AG20443 (cell line): ENCODE data around the gene SARDH.

ENCODE experiments used
- DNase-seq: peaks from one replicate; pipeline ENCODE4 v3.0.0; 2012; ENCODE audit warnings: low spot score, mixed read lengths

The SARDH gene

DNA sequence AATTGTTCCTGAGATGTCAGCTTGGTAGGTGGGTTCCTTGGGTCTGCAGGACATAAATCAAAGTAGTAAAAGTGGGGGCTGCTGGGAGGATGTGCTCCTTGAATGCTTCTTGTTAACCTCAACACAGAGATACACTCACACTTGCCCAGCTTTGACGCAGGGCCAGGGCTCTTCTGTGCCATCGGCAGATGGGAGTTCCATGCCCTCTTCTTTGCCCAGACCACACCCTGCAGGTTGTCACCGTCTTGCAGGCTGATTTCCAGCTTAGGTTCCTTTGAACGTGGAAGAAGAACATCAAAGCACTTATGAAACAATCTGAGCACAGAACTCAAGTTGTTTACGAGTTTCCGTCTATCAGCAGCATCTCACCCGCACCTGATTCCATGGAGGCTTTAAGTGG lies 91.0 kb downstream of the SARDH start:
- no peak for DNase-seq

DNA sequence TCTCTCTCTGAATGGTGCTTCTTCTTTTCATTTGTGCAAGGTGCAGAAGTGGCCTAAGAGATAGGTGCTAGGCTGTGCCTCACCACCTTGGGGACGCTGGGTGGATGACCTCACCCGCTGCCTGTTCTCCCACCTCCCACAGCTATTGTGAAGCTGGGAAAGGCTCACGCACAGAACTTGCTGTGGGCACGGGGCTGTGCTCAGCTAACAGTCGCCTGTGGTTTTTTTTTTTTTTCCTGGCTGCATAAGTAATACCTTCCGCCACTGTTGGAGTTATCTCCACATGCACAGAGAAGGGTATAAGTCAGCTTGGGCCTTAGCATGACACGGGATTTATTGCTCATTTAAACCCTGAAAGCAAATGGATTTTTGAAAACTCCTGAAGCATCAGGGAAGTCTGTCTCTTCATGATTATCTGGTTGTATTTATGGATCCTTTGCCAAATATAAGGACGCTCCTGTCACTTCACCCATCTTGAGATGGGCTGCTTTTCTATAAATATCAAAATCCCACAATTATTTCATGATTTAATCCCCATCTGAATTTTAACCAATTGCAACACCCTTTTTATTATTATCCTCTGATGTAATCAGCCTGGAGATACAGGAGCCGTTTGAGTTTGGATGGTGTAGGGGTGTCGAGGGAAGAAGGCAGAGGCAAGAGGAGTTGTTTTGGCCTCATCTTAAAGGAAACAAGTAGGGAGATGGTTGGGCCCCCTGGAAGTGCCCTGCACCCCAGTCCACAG lies 93.0 kb downstream of the SARDH start:
- DNase-seq, result no peak

DNA sequence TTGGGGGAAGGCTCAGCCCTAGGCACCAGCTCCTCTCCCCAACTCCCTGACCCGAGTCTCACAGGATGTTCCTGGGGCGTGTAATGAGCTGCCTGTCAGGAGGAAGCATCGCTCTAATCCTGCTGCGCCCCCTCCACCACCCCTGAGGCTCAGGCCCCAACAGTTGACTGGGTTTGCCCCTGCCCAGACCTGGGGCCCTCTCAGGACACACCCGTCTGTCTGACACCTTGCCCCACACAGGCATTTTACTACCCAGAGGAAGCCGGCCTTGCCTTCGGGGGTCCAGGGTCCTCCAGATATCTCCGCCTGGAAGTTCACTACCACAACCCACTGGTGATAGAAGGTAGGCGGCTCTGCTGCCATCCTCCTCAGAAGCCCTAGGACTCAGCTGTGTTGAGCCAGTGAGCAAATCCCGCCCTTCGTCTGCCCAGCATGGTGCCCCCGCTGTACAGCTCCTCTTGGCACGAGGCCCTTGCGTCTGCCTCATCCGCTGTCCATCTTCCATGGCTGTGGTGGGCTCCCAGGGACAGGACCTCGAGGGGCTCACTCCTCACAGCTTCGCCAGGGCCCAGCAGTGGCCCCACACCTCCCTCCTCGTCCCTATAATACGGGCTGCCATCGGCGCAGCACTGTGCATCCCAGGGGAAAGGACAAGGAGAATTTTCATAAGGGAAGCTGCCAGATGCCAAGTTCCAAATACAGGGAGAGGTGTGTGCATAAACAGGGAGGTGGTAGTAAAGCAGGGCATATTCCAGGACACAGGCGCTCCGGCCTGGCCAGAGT lies 94.0 kb downstream of the SARDH start:
- no peak for DNase-seq

DNA sequence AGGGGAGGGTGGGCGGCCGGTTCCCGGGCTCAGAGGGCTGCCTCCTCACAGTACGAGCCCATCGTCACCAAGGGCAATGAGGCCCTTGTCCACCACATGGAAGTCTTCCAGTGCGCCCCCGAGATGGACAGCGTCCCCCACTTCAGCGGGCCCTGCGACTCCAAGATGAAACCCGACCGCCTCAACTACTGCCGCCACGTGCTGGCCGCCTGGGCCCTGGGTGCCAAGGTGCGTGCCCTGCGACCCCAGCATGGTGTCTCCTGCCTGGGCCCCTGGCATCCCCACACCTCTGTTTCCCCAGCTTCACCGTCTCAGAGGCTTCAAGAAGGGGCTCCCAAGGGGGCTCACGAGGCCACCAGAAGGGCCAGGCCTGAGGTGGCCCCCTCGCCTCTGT lies 94.8 kb downstream of the SARDH start:
- no peak for DNase-seq

DNA sequence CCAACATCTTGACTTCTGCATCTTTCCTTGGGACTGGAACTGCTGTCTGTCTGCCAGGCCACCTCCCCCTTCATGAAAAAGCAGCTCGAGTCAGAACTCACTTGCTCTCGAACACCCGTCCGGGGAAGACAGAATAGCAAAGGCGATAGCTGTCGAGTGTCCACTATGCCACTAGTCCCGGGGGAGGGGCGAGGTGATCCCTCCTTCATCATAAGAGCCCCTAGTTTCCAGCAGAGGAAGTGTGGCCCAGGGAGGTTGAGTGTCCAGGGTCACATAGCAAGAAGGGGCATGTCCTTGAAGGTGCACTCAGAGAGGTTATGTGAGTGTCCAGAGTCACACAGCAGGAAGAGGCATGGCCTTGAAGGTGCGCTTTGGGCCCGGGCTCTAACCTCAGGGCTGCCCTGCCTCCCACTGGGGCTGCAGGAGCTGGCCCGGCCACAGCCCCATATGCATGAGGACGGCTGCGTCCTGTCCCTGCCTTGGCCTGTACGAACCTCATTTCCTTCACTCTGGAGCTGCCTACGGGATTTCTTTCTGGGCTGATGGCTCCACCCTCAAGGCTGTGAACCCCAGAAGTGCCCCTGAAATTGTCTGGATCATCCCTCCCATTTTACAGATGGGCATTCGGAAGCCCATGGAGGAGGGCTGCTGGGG lies 95.3 kb downstream of the SARDH start:
- DNase-seq, result no peak

DNA sequence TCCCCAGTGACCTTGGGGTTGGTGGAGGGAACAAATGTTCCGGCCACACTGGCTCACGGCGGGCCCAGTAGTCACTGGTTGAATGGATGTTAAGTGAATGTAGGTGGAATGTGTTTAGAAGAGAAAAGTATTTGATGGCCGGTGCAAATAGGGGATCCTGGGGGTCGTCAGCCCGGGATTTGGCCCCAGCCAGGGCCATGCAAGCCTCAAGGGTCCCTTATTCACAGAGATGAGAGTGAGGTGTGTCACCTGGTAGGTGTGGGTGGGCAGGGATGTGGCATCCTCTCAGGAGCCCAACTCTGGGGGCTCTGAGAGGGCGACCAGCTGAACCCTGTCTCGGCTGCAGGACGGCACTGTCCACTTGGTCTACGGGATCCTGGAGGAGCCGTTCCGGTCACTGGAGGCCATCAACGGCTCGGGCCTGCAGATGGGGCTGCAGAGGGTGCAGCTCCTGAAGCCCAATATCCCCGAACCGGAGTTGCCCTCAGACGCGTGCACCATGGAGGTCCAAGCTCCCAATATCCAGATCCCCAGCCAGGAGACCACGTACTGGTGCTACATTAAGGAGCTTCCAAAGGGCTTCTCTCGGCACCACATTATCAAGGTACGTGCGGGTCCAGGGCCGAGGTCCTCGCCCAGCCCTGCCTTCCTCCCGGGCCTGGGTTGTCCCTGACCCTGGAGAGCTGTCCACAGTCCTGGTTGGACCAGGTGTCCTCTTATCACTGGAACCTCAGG lies 96.1 kb downstream of the SARDH start:
- no peak for DNase-seq

DNA sequence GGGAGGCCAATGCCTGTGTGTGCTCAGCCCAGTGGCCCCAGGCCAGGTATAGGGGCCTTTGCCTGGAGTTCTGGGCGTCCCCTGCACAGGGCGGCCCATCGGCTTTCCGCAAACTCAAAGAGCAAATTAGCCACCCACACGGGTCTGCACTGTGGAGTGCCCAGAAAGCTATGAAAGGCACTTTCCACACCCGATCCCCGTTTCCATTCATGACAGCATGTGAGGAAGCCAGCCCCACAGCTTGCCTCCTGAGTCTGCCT lies 96.8 kb downstream of the SARDH start:
- no peak for DNase-seq

DNA sequence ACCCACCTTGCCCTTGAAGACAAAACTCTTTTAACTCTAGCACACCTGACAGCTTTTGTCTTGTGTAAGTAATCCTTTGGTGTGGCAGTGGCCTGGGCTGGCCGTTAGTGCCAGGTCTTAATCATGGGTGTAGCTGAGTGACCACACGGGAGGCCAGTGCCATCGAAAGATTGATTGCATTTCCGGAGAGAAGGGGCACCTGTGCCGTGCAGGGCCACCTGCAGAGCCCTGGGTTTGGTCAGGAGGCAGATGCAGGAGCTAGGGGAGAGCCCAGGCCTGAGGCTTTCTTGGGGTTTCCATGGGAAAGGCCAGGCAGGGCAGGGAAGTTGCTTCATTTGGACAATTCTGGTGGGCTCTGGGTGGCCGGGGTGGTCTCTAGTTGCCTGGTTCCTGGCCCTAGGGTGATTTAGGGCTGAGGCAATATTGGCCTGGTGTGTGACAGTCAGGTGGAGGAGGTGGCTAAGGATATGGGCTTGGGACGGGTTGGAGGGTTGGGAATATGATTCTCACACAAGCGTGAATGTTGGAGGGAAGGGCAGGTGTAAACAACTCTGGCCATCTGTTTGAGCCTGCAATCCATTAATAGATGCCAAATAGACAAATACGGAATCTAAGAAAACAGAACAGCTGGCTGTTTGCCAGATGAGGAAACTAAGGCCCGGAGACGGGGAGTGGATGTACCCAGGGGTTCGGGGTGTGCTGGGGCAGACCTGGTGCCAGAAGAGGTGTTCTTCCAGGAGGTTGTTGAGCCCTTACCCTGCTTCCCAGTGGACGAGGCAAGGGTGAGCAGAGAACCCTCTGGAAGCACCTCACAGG lies 97.4 kb downstream of the SARDH start:
- no peak for DNase-seq

DNA sequence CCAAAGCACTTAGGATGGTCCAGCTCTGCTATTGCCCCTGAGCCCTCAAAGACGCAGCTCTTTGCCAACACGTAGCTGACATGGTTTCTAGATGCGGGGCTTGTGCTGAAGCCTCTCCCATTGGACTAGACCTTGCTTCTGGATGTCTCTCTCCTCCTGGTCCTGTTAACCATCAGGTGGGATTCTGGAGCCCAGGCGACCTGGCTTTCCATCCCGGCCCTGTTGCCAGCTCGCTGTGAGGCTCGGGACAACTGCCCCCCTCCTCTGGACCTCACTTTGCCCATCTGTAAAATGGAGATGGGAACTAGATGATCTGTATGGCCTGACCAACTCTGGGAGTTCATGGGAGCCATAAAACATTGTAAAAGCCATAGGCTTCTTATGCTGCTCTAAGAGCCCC lies 98.0 kb downstream of the SARDH start:
- no peak for DNase-seq

DNA sequence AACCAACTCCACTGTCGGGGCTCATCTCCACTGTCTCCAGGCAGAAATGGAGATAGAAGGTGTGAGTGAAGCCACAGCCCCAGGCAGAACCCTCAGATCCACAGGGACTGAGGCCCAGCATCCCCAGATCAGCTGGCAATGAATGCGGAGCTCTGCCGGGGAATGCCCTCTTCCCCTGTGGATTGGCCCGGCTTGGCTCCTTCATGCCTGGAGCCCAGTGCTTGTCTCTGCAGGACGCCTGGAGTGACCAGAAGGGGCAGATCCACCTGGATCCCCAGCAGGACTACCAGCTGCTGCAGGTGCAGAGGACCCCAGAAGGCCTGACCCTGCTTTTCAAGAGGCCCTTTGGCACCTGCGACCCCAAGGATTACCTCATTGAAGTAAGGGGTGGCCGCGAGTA lies 98.5 kb downstream of the SARDH start:
- no peak for DNase-seq

DNA sequence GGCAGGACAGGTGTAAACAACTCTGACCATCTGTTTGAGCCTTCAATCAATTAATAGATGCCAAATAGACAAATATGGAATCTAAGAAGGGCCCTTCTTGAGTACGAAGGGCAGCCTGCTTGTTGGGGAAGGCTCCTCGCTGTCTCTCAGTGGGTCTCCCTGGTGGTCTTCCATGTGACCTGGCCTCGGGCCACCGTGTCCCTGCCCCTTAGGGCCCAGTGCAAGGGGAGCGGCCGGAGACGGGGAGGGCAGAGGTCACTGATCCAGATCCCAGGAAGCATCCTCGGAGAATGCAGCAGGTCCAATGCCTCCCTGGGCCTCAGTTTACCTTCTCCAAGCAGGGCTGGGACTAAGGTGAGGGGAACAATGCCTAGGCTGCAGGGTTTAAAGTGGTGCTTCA lies 99.4 kb downstream of the SARDH start:
- no peak for DNase-seq

DNA sequence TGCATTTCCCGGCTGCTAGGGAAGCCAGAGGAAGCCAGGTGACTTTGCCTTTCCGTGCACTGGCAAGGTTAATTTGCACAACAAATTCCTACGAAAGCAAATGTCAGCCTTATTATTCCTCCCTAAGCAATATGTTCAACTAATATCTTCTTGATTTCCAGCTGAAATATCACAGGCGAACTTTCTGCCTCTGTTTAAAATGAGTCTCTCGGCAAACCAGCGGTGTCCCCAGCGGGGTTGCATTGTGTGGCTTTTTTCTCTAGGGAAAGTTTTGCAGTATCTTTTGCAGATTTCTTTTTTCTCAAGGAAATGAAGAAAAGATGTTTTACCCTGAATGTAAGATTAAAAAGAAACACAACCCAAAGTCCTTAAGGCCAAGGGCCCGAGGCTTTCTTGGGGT lies 100.1 kb downstream of the SARDH start:
- no peak for DNase-seq

DNA sequence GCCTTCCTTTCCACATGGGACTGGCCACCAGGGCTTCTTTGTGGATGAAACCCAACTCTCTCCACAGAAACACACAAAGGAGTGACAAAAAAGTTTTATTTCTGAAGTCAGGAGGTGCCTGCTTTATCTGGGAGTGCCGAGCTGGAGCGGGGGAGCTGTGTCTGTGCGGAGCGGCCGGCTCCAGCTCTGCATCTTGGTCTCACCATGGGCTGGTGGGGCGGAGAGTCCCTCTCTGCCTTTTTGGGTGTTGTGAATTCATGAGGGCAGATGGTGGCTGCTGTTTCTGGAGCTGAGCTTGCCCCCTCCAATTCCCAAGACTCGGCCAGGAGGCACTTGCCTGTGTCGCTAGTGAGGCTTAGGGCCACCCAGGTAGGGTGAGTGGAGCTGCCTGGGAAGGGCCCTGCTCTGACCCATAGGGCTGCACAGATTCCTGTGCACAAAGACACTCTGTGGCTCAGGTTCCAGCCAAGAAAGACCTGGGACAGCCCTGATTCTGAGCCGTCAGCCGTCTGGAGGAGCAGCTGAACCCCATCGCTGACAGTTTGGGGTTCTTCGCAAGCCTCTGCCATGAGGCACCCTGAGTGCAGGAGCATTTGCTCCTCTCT lies 100.6 kb downstream of the SARDH start:
- DNase-seq, result no peak

DNA sequence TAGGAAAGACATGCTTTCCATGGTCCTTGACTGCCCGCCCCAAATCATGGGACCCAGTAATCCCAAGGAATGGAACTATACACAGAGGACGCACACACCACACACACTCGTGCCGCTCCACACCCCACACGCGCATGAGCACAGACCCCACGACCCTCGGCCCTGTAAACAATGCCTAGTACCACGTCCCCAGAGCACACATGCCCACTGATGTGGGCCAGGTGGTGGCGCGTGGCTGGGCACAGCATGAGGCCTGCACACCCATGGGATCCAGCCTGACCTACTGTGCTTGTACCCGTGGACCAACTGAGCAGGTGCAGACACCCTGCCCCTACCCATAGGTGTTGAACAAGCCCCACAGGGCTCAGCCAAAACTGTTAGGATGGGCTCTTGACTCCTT lies 101.2 kb downstream of the SARDH start:
- DNase-seq, result no peak

DNA sequence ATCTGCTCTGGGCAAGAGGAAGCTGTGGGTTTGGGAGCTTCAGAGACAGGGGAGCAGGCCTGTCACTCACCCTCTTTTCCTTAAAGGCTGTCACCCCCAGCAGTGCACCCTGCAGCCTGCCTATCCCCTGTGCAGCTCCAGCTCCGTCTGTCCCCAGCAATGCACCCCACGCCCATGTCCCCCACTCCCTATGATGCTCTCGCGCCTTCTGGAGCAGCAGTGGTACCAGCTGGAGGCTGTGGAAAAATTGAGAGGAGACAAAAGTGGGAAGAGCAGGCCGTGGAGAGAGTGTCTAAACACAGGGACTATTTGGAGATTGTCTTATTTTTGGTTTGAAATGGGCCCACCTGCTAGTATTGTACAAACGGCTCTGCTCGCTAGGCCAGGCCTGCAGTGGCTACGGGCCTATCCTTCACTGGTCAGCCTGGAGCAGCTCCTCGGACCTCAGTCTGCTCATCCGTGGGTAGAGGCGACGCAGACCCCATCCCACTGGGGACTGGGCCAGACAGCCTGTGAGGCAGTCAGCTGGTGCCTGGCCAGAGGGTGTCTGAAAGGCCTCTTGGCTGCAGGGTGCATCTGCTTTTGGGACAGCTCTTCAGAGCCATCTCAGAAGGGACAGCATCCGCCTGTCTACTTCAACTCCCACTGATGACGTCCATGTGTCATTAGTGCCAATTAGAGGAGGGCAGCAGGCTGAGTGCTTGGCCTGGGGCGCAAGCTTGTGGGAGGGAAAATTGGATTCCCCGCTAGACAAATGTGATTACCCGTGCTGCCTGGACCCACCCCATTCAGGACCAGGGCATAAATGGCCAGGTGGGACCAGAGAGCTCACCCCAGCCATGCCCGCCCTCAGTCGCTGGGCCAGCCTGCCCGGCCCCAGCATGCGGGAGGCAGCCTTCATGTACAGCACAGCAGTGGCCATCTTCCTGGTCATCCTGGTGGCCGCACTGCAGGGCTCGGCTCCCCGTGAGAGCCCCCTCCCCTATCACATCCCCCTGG lies 102.3 kb downstream of the SARDH start, which contains the start of gene DBH:
Gene DBH (plus strand): TSS at position 831 of the 999 bp plus-strand sequence. CDS start 9 bp downstream, at position 840.
- DNase-seq, result no peak

DNA sequence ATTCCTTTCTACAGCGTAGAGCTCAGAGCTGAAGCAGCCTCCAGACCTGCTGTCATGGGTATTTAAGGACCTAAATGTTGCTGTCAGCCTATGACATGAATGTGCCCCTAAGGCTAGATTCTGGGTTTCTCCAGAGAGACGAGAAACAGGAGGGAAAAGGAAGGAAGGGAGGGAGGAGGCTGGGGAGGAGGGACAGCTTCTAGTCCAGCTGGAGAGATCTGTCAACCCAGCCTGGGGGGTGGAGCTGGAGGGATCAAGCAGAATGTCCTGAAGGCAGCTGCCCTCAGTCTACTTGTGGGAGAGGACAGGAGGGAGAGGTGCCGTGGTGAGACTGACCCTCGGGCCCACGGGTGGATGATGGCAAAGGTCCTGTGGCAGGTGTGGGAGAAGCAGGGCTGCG lies 103.1 kb downstream of the SARDH start:
- no peak for DNase-seq

DNA sequence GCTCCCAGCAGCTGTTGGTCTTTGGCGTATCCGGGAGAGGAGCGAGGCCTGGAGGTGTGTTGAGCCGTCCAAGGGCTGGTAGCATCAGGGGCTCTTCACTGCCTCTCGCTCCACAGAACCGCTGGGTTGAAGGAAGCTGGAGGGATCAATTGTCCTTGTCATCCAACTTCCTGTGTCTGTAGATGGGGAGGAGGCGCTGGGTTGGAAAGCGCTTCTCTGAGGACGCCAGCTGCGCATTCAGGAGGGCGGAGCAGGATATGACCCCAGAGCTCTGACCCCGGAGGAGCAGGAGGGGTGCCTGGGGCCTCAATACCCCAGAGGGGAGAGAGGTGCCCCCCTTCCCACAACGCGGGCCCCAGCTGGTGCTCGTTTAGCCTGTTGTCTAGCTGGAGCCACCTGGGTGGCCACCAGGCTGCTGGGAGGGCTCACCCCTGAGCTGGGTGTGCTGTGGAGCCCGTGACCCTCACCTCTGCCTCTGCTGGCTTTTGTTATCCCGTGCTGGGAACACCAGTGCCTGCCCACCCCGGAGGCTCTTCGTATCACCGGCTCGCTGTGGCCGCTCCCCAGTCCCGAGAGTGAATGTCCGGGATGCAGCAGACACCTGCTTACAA lies 104.0 kb downstream of the SARDH start:
- DNase-seq, result no peak

DNA sequence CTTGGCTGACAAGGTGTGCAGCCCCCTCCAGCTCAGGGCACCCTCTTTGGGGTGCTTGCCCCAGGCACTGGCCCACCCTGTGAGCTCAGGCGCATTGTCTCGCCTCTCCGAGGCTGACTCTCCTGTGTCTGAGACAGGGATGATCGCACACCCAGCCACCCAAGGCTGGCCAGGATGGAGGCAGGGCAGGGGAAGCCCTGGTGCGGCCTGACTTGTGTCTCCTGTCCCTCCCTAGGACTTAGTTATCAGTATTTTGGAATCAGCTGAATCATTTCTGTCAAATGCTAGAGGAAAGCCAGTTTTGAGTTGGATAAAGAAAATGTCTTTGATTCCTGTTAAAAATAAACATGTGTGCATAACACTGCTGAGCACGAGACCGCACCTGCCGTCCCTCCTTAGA lies 104.5 kb downstream of the SARDH start:
- DNase-seq, result no peak

DNA sequence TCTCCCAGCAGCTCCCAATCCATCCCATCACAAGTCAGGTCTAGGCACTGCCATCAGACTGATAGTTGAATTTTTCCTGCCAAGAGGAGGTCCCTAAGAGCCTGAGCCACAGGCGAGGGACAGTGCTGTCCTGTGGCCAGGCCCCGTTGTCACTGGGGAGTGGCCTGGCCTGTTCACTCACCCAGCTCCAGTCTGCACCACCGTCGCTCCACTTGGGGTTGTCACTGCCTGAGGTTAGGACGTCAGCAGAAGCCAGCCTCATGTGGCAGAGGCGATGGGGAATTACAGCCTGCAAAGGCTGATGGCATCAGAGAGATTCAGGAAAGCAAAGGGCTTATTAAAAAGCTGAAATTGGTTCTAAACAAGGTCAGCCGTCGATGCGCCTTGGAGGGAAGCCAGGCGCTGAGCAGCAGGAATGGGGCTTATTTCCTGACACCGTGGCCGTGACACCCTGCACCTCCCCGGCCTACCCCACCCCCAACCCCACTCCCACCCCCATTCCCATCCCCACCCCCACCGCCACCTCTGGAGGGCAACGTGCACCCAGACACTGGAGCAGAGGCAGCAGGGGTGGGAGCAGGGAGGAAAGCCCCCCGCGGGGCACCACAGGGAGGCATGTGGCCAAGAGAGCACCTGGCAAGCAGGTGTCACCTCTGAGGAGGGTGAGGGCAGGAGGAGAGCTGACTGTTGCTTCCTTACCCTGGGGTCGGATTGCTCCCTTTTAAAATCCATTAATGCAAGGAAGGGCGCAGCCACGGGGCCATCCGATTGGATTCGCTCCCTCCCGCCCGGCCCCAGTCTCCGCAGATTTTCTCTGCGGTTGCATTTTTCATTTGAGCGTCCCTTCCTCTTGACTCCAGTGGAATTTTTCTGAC lies 105.1 kb downstream of the SARDH start:
- DNase-seq, result no peak
